Measurements from ENCODE around the gene GUCY1B1.

DNA sequence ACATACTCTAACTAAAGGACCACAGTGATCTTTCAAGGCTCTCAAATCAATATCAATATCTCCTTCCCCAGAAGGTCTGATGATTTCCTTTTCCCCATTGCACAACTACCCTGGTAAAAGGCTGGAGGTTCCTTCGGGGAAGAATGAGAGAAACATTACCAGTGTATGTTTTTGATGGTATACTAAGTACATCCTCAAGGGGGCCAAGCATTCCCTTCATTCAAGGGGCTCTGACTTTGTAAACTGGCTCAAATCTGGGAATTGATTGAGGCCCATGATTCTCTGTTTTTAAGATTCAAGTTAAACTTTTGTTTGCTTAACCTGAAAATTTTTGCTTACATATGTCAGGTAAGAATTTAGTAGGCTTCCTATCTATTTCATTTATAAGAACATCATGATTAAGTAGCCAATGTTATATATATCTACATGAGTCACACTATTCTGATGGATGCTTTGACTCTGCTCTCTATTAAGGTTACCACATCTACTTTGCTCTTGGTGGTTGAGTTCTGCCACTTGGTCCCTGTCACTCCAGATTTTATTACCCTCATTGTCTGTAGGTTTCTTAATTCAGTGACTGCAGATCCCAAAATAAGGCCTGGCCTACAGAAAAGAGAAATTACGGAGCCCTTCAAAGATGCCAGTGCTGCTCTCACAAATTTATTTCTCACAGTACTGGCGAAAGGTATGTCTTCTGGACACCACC, 16.4 kb upstream of the GUCY1B1 start:
- TF ChIP-seq, protein P1, sequence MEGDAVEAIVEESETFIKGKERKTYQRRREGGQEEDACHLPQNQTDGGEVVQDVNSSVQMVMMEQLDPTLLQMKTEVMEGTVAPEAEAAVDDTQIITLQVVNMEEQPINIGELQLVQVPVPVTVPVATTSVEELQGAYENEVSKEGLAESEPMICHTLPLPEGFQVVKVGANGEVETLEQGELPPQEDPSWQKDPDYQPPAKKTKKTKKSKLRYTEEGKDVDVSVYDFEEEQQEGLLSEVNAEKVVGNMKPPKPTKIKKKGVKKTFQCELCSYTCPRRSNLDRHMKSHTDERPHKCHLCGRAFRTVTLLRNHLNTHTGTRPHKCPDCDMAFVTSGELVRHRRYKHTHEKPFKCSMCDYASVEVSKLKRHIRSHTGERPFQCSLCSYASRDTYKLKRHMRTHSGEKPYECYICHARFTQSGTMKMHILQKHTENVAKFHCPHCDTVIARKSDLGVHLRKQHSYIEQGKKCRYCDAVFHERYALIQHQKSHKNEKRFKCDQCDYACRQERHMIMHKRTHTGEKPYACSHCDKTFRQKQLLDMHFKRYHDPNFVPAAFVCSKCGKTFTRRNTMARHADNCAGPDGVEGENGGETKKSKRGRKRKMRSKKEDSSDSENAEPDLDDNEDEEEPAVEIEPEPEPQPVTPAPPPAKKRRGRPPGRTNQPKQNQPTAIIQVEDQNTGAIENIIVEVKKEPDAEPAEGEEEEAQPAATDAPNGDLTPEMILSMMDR (IDR thresholded peaks at IDR 0.05), result no peak
- TF ChIP-seq POLR2A (IDR thresholded peaks at IDR 0.05), result no peak

All from heart left ventricle (tissue), 13 donors.